ENCODE measurements around the gene PTPN12.

DNA sequence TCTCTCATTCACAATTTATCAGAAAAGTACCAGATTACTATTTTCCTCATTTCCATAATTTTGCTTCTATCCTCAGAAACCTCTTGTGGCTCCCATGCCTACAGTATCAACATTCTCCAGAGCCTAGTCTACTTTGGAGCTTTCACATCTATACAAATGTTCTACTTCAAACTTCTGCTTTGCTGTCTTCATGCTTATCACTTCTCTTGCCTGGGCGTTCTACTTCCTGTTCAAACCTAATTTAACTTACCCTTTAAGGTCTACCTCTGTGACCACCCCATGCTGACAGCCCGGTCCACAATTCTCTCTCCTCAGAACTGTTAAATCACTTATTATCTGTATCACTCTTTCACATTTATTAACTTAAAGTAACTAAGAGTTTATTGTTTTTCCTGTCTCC is 6.1 kb upstream of the PTPN12 start:
- TF ChIP-seq, protein P1, sequence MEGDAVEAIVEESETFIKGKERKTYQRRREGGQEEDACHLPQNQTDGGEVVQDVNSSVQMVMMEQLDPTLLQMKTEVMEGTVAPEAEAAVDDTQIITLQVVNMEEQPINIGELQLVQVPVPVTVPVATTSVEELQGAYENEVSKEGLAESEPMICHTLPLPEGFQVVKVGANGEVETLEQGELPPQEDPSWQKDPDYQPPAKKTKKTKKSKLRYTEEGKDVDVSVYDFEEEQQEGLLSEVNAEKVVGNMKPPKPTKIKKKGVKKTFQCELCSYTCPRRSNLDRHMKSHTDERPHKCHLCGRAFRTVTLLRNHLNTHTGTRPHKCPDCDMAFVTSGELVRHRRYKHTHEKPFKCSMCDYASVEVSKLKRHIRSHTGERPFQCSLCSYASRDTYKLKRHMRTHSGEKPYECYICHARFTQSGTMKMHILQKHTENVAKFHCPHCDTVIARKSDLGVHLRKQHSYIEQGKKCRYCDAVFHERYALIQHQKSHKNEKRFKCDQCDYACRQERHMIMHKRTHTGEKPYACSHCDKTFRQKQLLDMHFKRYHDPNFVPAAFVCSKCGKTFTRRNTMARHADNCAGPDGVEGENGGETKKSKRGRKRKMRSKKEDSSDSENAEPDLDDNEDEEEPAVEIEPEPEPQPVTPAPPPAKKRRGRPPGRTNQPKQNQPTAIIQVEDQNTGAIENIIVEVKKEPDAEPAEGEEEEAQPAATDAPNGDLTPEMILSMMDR (IDR thresholded peaks at IDR 0.05; ENCODE audit: insufficient read depth, low read length), result no peak
- TF ChIP-seq POLR2AphosphoS5 (IDR thresholded peaks at IDR 0.05; ENCODE audit: low read depth) (no peak), REST (IDR thresholded peaks at IDR 0.05; ENCODE audit: insufficient replicate concordance, low read depth) (no peak), GABPA (IDR thresholded peaks at IDR 0.05; ENCODE audit: low read depth) (no peak)
